GM21423 (cell line): ENCODE results near the gene P4HB.
"Not testable (repeated sequence)": the region's sequence is repeated elsewhere in the genome, so short reads cannot be mapped to it uniquely, and the experiment has no call there.

ENCODE experiments used
- ATAC-seq: cut with Tn5 transposase; IDR thresholded peaks from one replicate; pipeline ENCODE4 v1.9.1; 2021; ENCODE audit warnings: mild to moderate bottlenecking, moderate library complexity; ENCODE audit not compliant: unreplicated experiment

P4HB gene

DNA sequence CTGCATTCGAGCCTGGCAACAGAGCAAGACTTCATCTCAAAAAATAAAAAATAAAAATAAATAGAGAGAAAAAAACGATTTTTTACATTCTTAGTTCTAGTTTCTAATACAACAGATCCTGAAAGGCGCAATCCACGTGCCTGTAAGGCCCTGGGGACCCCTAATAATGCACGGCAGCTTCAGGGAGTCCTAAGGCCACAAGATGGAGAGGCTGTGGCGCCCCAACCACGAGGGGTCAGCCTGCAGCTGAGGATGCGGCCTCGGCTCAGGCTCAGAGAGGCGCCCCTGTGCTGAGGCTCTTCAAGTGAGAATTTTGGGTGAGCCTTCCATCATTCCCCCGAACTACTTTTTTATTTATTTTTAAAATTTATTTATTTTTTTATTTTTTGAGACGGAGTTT lies 10.9 kb downstream of the P4HB start:
- no peak for ATAC-seq

DNA sequence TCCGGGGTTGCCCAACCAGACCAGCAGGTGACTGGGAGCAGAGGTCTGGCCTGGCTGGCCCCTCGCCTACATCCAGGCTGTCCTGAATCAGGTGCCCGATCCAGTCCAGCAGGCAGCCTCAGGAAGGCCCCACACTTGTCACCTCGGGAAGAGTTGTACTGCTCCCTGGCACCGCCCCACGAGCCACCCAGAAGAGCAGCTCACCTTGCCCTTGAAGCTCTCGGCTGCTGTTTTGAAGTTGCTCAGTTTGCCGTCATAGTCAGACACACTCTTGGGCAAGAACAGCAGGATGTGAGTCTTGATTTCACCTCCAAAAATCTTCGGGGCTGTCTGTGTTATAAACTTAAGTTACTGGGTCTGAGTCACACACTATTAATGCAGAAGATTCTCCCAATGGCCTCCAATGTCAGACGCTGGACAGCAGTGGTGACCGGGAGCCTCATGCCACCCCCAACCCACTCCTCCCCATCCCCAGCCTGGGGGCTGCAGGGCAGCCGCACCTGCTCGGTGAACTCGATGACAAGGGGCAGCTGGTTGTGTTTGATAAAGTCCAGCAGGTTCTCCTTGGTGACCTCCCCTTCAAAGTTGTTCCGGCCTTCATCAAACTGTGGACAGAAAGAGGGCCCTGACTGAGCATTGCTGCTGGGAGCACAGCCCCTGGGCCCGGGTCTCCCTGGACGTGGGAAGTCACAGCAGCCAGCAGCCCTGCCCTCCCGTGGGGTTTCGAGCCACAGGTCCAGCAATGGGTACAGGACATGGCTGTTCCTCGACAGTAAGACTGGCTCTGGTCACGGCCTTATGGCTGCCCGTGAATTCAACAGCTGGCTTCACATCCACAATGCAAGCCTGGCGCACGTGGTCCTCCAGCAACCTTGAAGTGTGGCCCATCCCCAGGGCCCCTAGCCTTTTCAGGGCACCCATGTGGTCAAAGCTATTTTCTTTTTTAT lies 13.3 kb downstream of the P4HB start:
- no peak for ATAC-seq

DNA sequence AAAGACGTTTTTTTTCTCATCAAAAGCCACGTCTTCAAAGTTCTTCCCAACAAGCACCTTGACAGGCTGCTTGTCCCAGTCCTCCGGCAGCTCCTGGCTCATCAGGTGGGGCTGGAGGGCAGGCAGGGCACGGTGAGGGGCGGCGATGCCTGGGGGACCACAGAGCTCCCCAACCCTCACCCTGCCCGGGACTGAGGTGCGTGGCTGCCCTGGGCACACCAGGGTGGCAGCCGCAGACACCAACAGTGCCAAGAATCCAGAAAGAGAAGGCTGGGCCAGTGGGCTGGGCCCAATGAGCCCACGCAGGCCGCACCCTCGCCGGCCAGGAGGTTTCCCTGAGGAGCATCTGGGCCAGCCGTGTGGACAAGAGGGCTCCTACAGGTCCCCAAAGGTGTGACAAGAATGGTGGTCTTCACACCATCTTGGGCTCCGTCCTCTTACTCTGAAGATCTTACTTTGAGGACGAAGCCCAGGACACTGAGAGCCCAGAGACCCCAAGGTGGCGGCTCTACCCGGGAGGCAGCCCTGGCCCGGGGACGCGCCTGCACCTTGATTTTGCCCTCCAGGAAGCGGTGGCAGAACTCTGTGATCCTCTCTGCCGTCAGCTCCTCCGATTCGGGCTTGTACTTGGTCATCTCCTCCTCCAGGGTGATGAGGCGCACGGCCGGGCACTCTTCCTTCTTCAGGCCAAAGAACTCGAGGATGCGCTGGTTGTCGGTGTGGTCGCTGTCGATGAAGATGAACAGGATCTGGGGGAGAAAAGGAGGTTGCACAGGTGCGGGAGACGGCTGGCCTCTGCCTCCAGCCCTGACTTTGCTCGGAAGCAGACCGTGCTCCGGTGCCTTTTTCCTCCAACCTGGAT lies 14.2 kb downstream of the P4HB start:
- ATAC-seq = no peak

DNA sequence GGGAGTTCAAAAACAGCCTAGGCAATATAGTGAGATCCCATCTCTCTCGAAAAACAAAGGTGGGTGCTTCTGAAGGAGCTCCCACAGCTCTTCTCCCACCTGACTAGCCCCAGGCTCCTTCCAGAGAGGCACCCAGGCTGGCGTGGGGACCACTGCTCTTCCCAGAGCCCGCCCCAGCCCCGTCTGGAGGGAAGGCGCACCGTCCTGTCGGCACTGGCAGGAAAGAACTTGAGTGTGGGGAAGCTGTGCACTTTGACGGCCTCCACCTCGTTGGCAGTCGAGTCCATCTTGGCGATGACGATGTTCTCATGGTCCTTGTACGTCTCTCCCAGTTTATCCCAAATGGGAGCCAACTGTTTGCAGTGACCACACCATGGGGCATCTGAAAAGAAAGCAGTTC lies 15.0 kb downstream of the P4HB start:
- ATAC-seq = no peak

DNA sequence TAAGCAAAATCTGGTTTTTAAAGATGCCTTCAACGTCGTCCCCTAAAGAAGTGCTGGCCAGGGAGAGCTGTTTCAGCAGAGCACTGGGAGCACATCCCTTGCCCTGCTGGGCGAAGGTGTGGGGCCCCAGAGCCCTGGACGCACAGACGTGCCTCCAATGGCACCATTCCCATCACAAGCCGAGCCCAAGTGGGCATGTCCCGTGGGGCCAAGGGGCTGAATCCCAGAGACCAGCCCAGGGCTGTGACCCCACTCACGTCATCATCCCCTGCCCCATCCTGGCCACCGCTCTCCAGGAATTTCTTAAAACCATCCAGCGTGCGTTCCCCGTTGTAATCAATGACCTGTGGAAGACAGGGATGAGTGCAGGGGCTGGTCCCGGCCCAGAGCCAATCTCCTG lies 15.4 kb downstream of the P4HB start:
- no peak for ATAC-seq

DNA sequence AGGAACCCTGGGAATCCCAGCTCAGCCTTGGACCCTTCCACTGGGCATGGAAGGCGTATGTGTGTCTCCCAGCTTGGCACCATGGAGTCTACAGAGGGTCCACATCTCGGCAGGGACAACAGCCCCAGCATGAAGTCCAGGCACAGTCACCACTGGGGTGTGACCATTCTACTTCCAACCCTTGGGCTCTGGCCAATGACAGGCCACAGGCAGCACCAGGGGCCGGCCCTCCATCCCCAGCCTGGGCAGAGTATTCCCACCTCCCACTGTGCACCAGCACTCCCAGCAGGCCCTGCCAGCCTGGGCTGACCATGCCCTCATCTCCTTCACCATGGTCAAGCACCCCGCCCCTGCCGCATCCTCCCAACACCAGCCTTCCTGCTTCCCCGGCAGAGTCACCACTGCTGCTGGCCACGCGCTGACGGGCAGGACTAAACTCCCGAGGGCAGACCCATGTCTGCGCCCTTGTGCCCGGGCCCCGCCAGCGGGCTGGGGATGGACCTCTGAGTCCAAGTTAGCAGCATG lies 15.9 kb downstream of the P4HB start:
- ATAC-seq = no peak

DNA sequence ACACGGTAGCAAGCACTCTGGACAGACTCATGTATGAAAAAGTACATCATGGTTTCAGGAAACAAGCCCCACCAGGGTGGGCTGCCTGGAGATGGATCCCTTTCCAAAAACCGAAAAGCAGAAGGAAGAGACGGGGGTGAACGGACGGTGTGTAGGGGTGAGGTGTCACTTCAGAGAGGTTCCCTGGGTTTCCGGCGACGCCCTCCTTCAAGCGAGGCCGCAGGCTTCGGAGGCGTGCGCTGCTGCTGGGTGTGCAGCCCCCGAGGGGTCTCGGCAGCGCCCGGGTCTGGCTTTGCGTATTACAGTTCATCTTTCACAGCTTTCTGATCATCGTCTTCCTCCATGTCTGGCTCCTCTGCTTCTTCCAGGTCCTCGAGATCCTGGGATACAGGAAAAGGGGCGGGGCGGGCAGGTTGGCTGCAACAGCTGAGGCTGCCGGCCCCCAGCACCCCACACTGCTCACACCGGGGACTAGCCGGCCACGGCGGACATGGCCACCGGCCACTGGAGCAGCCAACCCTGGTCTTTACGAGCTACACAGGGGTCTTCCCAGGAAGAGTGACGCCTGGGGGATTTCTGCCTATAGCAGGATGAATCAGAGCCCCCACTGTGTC lies 16.5 kb downstream of the P4HB start:
- no peak for ATAC-seq

DNA sequence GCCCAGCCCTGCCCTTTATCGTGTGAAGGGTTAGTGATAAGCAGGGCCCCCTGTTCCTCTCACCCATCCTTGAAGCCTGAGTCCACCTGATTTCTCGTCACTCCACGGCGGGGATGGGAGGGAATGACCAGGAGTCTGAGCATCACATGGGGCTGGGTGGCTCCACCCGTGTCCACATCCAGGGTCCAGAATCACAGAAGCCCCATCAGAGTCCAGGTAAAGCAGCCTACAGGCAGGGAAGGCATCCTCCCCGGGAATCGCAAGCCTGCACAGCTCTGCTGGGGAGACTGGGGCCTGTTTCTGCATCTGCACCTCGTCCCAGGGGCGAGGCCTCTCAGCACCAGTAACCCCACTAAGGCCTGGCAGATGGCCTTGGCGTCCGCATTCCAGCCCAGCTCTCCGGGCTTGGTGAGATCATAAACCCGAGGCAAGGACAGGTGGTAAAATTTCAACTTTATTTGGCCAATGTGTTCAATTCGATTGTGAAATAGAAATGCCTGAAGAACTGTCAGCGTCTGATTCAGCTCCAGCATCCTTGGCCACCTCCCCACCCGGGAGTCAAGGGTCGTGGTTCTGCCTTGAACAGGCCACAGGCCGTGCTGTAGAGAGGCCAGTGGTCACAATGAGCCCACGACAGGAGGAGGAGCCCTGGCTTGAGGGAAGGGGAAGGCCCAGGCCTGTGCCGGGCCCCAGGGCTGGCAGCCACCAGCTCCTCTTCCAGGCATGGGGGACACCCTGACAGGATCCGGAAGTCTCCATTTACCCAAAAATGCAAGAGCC lies 17.4 kb downstream of the P4HB start:
- ATAC-seq = no peak

DNA sequence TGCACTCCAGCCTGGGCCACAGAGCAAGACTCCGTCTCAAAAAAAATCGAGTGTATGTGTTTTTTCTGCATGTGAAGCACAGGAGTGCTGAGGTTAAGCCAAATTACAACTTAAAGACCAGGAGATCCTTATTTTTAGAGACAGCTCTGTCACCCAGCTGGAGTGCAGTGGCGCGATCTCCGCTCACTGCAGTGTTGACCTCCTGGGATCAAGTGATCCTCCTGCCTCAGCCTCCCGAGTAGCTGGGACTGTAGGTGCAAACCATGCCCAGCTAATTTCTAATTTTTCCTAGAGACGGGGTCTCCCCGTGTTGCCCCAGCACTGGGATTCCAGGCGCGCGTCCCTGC lies 18.0 kb downstream of the P4HB start:
- no peak for ATAC-seq

DNA sequence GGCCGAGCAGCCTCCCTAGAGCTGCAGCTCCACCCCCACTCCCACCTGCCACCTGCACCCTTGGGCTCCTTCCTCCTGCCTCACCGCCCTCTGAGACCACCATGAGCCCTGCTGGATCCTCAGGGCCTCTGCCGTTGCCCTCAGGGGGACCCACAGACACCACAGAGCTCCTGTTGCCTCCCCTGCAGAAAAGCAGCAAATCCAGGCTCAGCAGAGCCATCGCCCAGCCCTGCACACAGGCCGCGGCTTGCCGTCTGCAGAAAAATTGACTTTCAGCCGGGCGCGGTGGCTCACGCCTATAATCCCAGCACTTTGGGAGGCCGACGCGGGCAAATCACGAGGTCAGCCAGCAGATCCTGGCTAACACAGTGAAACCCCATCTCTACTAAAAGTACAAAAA lies 18.5 kb downstream of the P4HB start:
- ATAC-seq = no peak

DNA sequence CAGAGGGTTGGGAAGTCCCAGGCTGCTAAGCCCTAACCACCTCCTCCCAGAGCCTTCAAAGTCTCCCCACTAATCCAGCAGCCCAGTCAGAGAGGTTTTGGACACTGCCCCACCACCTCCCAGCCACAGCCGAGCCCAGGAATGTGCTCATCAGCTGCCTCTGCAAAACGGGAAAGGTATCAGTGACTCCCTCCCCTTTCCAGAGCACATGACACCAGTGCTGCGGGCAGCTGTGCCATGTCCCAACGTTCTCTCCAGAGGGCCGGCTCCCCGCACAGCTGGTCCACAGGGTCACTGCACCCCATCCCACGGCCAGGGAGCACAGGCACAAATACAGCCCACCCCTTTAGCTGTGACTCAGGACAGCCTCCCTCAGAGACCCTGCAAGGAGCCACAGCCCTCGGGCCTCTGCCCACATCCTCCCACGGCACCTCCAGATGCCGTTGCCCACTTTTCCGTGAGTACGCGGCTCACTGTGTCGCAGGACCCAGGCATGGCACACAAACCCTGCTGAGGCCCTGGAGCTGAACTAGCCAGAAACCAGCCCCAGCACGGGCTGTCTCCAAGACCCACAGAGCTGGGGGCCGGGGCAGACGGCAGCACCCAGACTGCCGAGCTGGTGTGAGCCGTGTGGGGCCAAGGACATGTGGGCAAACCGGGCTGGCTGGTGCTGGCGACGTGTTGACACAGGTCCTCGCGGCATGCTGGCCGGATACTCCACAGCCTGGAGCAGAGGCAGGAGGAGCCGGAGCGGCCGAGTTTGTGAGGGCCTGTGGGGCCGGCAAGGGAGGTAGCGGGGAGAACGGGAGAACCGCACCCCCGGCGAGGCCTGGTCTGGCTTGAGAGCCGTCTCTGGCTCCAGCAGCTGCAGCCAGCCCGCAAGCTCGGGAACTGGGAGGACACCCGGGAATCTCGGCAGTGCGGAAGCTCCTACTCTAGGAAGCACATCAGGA lies 19.2 kb downstream of the P4HB start:
- ATAC-seq = no peak

DNA sequence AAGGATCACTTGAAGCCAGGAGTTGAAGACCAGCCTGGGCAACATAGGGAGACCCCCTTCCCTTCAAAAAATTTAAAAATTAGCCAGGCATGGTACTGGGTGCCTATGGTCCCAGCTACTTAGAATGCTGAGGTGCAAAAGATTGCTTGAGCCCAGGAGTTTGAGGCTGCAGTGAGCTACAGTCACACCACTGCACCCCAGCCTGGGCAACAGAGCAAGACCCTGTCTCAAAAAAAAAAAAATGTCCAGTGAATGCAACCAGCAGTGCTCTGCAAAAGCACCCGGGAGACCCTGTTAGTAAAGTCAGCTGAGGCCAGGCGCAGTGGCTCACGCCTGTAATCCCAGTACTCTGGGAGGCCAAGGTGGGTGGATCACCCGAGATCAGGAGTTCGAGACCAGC lies 20.3 kb downstream of the P4HB start:
- not testable (repeated sequence) for ATAC-seq

DNA sequence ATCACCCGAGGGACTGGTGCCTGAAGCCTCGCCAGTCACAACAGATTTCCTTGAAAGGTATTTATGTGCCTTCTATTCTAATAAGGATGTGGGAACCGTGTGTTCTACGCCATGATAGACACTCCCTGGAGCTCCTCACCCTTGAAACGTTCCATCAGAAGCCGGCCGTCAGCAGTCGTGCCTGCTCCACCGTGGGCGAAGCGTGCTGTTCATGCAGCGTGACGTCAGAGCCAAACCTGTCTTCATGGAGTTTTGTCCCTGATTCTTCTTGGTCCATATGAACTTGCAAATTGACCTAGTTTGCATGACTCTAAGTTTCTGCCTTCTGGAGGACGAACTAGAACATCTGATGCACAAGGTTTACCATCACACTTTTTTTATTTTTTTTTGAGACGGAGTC lies 21.0 kb downstream of the P4HB start:
- no peak for ATAC-seq

DNA sequence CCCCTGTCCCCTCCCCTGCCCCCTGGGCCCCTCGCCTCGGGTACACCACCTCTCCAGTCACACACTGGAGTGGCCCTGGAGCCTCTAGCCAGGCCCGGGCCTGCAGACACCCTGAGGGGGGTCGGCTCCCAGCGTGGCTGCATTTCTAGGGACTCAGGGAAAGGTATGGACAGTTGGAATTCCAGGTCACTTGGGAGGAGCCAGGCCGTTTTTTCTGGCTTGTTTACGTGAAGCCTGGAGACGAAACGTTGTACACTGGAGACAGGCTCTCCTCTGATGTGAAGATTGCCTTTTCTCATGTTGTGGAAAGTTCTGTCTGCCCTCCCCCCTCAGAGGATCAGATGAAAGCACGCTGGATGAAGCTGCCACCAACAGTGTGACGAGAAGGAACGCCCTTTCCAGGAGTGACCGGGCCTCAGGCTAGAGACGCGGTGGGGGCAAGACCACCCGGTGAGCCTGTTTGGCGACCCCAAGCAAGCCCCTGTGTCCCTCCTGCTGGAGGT lies 21.5 kb downstream of the P4HB start:
- ATAC-seq = no peak

DNA sequence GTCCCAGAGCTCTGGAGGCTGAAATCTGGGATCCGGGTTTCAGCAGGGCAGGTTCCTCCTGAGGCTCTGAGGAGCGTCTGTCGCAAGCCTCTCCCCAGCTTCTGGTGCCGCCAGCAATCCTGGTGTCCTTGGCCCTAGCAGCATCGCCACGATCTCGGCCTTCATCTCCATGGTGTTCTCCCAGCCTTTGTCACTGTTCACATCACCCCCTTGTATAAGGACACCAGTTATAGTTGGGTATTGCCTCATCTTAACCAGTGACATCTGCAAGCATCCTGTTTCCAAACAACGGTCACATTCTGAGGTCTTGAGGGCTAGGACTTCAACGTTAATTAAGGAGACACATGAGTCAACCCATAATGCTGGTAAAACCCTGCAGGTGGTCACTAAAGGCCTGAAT lies 22.7 kb downstream of the P4HB start:
- ATAC-seq = no peak

DNA sequence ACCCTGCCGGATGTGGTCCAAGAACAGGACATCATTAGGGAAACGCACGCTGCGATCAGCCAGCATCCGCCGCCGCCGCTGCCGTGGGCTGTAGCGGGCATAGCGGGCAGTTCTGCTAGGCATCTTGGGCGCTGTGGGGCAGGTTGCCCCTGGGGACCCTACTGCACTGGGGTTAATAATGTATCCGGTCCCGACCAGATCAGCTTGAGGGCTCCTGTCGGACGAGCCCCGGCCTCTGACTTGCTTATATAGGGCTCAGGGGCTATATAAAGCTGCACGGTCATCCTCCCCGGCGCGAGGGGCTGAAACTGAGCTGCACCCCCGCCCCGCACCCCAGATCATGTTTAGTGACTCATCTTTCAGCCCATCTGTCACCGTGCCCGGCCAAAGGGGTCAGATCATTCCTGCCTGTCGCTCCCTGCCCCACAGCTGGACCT lies 25.5 kb downstream of the P4HB start, which contains the start of gene PPP1R27:
Gene PPP1R27, minus strand, starts transcription at position 220 of the 437 bp plus-strand sequence. Its CDS starts 97 bp downstream, at position 123.
- ATAC-seq = no peak

DNA sequence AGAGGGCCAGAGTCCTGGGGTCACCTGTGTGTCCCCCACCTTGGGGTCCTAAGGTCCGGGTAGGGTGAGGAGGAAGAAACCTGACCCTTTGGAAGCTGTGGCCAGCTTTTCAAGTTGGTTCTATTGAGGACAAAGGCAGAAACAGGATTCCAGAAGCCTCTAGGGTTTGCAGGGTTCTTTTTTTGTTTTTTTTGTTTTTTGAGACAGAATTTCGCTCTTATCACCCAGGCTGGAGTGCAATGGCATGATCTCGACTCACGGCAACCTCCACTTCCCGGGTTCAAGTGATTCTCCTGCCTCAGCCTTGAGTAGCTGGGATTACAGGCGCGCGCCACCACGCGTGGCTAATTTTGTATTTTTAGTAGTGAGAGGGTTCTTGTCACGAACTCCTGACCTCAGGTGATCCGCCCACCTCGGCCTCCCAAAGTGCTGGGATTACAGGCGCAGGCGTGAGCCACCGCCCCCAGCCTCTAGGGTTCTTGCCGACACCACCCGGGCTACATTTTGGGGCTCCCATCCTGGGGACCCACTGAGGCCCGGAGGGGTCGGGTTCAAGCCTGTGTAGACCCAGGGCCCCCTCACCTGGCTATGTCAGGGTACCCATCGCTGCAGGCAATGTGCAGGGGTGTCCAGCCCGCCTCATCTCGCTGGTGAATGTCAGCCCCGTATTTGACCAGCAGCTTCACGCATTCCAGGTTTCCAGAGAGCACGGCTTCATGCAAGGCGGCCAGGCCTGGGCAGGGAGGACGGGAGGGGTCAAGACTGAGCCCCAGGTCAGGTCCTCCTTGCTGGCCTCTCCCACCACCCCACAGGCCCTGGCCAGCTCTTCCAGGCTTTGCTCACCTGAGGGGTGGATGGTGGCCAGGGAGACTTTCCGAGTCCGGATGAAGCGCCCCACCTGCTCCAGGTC lies 26.2 kb downstream of the P4HB start:
- no peak for ATAC-seq
